Measurements from ENCODE around the gene CBX2. TPM values are rescaled to one million over a fixed set of nuclear protein-coding genes. Genes with fewer than 3 reads are reported as not detected.
A peak's percentile ranks its signal among the peaks of the same experiment; 100 is the strongest.

Gene CBX2
- total and polyA plus RNA-seq, 2 of the 4 experiments (the other 2 are of a cell fraction): 2.0 to 3.2 TPM

GRCh38 chr17:79796444-79796762, 18.5 kb downstream of the CBX2 start:
- H3K23ac ChIP-seq (ENCODE audit: low read depth, low read length): peak overlapping the region; percentile 65
- peak overlapping the region; percentile 22; the same call in 1 of the 2 replicates for H3K56ac ChIP-seq (ENCODE audit: extremely low read depth, insufficient read depth, low read length)
- H3K9me1 ChIP-seq (ENCODE audit: insufficient read depth, low read length): peaks cover 5% of the 10 kb centered on the region; the same call in 1 of the 2 replicates
- peak overlapping the region; percentile 97 for H3K4me2 ChIP-seq (ENCODE audit: low read depth, low read length)
- no peak overlapping the region for H2BK120ac ChIP-seq (ENCODE audit: low read depth, low read length)
- peak overlapping the region; percentile 83 for H2AK9ac ChIP-seq (replicated peaks; ENCODE audit: low read depth, low read length, poor library complexity)
- H3K4me1 ChIP-seq (ENCODE audit: control insufficient read depth, insufficient read depth, low read length): peaks cover 17% of the 10 kb centered on the region
- peak overlapping the region; percentile 65 for H3K4me3 ChIP-seq (ENCODE audit: insufficient read depth, low read depth, low read length)
- H3K4ac ChIP-seq (ENCODE audit: low read depth, low read length): peak overlapping the region; percentile 74; the same call in 1 of the 2 replicates
- DNase-seq: no peak
- H3K79me1 ChIP-seq (ENCODE audit: low read depth in 1 of 2, low read length in 2 of 2): peaks cover 8 to 23% of the 10 kb centered on the region in 2 experiments; a peak in 2 of 4 replicates
- H4K20me1 ChIP-seq (ENCODE audit: insufficient read depth, low read length): peaks cover 14% of the 10 kb centered on the region
- peak overlapping the region; percentile 94 for H2AFZ ChIP-seq (replicated peaks; ENCODE audit: low read length, poor library complexity)
- H3K9me3 ChIP-seq (ENCODE audit: control insufficient read depth, insufficient read depth, low read length): no peaks in the 10 kb centered on the region; the same call in 1 of the 2 replicates
- H4K91ac ChIP-seq (ENCODE audit: insufficient read depth, low read depth, low read length): no peak overlapping the region
- H4K5ac ChIP-seq (ENCODE audit: low read depth, low read length): no peak overlapping the region
- no TSS peak for BruUV-seq (replicated peaks)
- peaks cover 9% of the 10 kb centered on the region; the same call in 1 of the 2 replicates for H3K36me3 ChIP-seq (ENCODE audit: control insufficient read depth, insufficient read depth, low read length)
- H2BK15ac ChIP-seq (ENCODE audit: low read depth, low read length): no peak overlapping the region
- peak overlapping the region; percentile 29 for H3K14ac ChIP-seq (replicated peaks; ENCODE audit: low read depth, low read length)
- no peak for ATAC-seq (ENCODE audit: low read depth)
- peak overlapping the region; percentile 47; the same call in 1 of the 2 replicates for H2AK5ac ChIP-seq (ENCODE audit: low read depth, low read length)
- peak overlapping the region; percentile 78 for H3K27ac ChIP-seq (ENCODE audit: insufficient read depth, low read length)
- H2BK20ac ChIP-seq (ENCODE audit: low read depth, low read length): no peak overlapping the region
- WGBS, 2 experiments (ENCODE audit: extremely low coverage in 2 of 2, insufficient read length in 1 of 2): no CpG with 5 or more reads among the region's 19 CpGs
- intact Hi-C loops (cut with micrococcal nuclease): no loop called here
- no peak overlapping the region for H4K8ac ChIP-seq (ENCODE audit: low read depth in 2 of 2, low read length in 2 of 2)
- H3K18ac ChIP-seq (ENCODE audit: low read depth, low read length): no peak overlapping the region
- in situ Hi-C loops (cut with MboI; ENCODE audit: low sequenced_read_pairs): no loop called here
- H3K27me3 ChIP-seq (ENCODE audit: control insufficient read depth, insufficient read depth, low read length): peaks cover 42% of the 10 kb centered on the region
- peak overlapping the region; percentile 82 for H3K9ac ChIP-seq (ENCODE audit: low read depth, low read length)
- no peak overlapping the region for H2BK5ac ChIP-seq (ENCODE audit: low read depth, low read length, poor library complexity, severe bottlenecking)
- no peak for TF ChIP-seq NFE2L2 (IDR thresholded peaks at IDR 0.05; ENCODE audit: low read depth, low read length)
- no peak for TF ChIP-seq USF2 (IDR thresholded peaks at IDR 0.05; ENCODE audit: low read depth, low read length)
- TF ChIP-seq MAZ (IDR thresholded peaks at IDR 0.05; ENCODE audit: borderline replicate concordance, low read depth, low read length): no peak
- TF ChIP-seq SMC3 (IDR thresholded peaks at IDR 0.05; ENCODE audit: low read depth, low read length): no peak
- no peak for TF ChIP-seq CHD1 (IDR thresholded peaks at IDR 0.05; ENCODE audit: low read depth, low read length)
- TF ChIP-seq ELK1 (IDR thresholded peaks at IDR 0.05; ENCODE audit: borderline replicate concordance, low read depth, low read length): no peak
- CTCF ChIA-PET: interaction anchor here (0.9 kb wide), 1 partner anchor 209 kb away, joined by 3 read pairs; no protein-coding TSS in a partner anchor
- POLR2A ChIA-PET (ENCODE audit: unreplicated experiment): interaction anchor here (0.6 kb wide), 2 partner anchors 14 to 43 kb away, joined by 3 to 5 read pairs; partner anchors contain the start of gene CBX4
- dilution Hi-C loops (cut with HindIII; ENCODE audit: low sequenced_read_pairs, unreplicated experiment): no loop called here
